ENCODE measurements around the gene TRAM2. TPM values are rescaled to one million over a fixed set of nuclear protein-coding genes. Genes with fewer than 3 reads are reported as not detected.
A peak's percentile ranks its signal among the peaks of the same experiment; 100 is the strongest.

Gene TRAM2
- polyA plus RNA-seq, 1 experiment: 152 TPM

- POLR2A ChIA-PET: interaction anchor here (0.7 to 0.9 kb wide), 2 partner anchors 8 to 31 kb away, joined by 3 read pairs; no protein-coding TSS in a partner anchor
- no peak for TF ChIP-seq CTCF (IDR thresholded peaks at IDR 0.05; ENCODE audit: low read depth, low read length)
- peak overlapping the region; percentile 88 for H3K27ac ChIP-seq (ENCODE audit: low read depth, low read length)
- CTCF ChIA-PET: interaction anchor here (0.6 to 8.0 kb wide), 4 partner anchors 7 to 187 kb away, joined by 3 to 63 read pairs (median 5); no protein-coding TSS in a partner anchor
- no peak overlapping the region for H3K4me3 ChIP-seq (ENCODE audit: low read depth, low read length)
- H3K9me3 ChIP-seq (ENCODE audit: control insufficient read depth, insufficient read depth, low read length): no peaks in the 10 kb centered on the region
- no peaks in the 10 kb centered on the region for H3K27me3 ChIP-seq (ENCODE audit: control insufficient read depth, insufficient read depth, low read length)
- no peak for DNase-seq (ENCODE audit: low read depth, low spot score)
Measured at GRCh38 chr6:52603000-52603795, 26.3 kb upstream of the TRAM2 start.

GRCh38 chr6:52598824-52599190, 21.9 kb upstream of the TRAM2 start:
- DNase-seq (ENCODE audit: low read depth, low spot score): no peak
- H3K27me3 ChIP-seq (ENCODE audit: control insufficient read depth, insufficient read depth, low read length): no peaks in the 10 kb centered on the region
- ChIA-PET POLR2A (no interaction called here), CTCF (interaction anchor here (0.6 to 6.3 kb wide), 16 partner anchors 8 to 824 kb away, joined by 3 to 63 read pairs (median 6); partner anchors contain the start of genes EFHC1 and TRAM2)
- no peak overlapping the region for H3K27ac ChIP-seq (ENCODE audit: low read depth, low read length)
- no peaks in the 10 kb centered on the region for H3K9me3 ChIP-seq (ENCODE audit: control insufficient read depth, insufficient read depth, low read length)
- TF ChIP-seq CTCF (IDR thresholded peaks at IDR 0.05; ENCODE audit: low read depth, low read length): no peak
- H3K4me3 ChIP-seq (ENCODE audit: low read depth, low read length): no peak overlapping the region

DNA sequence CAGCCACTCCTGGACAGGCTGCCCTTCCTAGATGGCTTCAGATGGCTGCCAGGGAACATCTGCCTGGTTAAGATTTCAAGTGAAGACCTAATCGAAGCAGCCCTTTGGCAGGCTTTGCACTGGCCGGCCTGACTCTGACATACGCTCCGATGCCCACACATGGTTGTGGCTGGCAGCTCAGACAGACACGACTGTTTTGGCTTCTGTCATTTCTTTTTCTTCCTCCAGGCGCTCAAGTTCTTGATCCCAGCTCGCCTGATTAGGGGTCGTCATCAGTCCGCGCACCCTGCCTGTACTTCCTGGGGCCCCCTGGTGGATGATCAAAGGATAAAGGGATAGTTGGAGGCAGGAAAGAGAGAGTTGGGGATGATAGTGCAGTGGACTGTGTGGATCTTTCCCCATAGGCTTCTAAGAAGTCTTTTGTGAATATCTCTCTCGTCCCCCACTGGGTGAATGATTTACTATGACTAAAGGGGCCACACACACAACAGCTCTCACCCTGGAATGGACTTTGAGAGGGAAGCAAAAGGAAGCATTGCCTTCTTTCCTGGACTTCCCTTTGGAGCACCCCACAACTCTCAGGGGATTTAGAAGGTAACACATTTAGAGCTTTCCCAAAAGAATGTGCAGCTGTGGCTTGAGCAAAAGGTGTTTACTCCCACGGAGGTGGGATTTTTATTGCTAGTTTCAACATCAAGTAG, 21.4 kb upstream of the TRAM2 start:
- ChIA-PET POLR2A (interaction anchor here (0.7 kb wide), 1 partner anchor 51 kb away, joined by 3 read pairs; no protein-coding TSS in a partner anchor), CTCF (interaction anchor here (0.6 to 6.3 kb wide), 25 partner anchors 8 to 824 kb away, joined by 3 to 63 read pairs (median 4); partner anchors contain the start of genes EFHC1 and TRAM2)
- no peaks in the 10 kb centered on the region for H3K9me3 ChIP-seq (ENCODE audit: control insufficient read depth, insufficient read depth, low read length)
- no peak overlapping the region for H3K4me3 ChIP-seq (ENCODE audit: low read depth, low read length)
- peak; percentile 86 for TF ChIP-seq CTCF (IDR thresholded peaks at IDR 0.05; ENCODE audit: low read depth, low read length)
- no peaks in the 10 kb centered on the region for H3K27me3 ChIP-seq (ENCODE audit: control insufficient read depth, insufficient read depth, low read length)
- H3K27ac ChIP-seq (ENCODE audit: low read depth, low read length): no peak overlapping the region
- no peak for DNase-seq (ENCODE audit: low read depth, low spot score)

- DNase-seq (ENCODE audit: low read depth, low spot score): no peak
- no peaks in the 10 kb centered on the region for H3K27me3 ChIP-seq (ENCODE audit: control insufficient read depth, insufficient read depth, low read length)
- ChIA-PET POLR2A (interaction anchor here (0.7 kb wide), 1 partner anchor 50 kb away, joined by 3 read pairs; no protein-coding TSS in a partner anchor), CTCF (interaction anchor here (0.6 to 6.3 kb wide), 22 partner anchors 7 to 313 kb away, joined by 3 to 63 read pairs (median 6); partner anchors contain the start of genes EFHC1 and TRAM2)
- H3K27ac ChIP-seq (ENCODE audit: low read depth, low read length): peak overlapping the region; percentile 22
- H3K4me3 ChIP-seq (ENCODE audit: low read depth, low read length): no peak overlapping the region
- no peak for TF ChIP-seq CTCF (IDR thresholded peaks at IDR 0.05; ENCODE audit: low read depth, low read length)
- H3K9me3 ChIP-seq (ENCODE audit: control insufficient read depth, insufficient read depth, low read length): no peaks in the 10 kb centered on the region
Measured at GRCh38 chr6:52597738-52598122, 20.9 kb upstream of the TRAM2 start.

All from AG04450 (cell line).